Measurements from ENCODE around the gene ACSF2.
"Not testable (repeated sequence)": the region's sequence is repeated elsewhere in the genome, so short reads cannot be mapped to it uniquely, and the experiment has no call there.

ACSF2 gene

GRCh38 chr17:50397111-50397918, 28.7 kb upstream of the ACSF2 start, which contains the start of gene LRRC59:
TSS of gene LRRC59 (minus strand) at chr17:50397523. CDS start at chr17:50397317, 206 bp downstream.
- TF ChIP-seq CTCF (IDR thresholded peaks at IDR 0.05; ENCODE audit: low read depth, low read length): peak; percentile 79
- H3K4me3 ChIP-seq (ENCODE audit: low read depth, low read length): peak within 1 kb of the TSS; percentile 84

- H3K4me3 ChIP-seq (ENCODE audit: low read depth, low read length): peak overlapping the region; percentile 84; the same call in 1 of the 2 replicates
- TF ChIP-seq CTCF (IDR thresholded peaks at IDR 0.05; ENCODE audit: low read depth, low read length): no peak
Observed at GRCh38 chr17:50397919-50398285, 28.1 kb upstream of the ACSF2 start.

- H3K4me3 ChIP-seq (ENCODE audit: low read depth, low read length): not testable (repeated sequence)
Observed at GRCh38 chr17:50398672-50399071, 27.3 kb upstream of the ACSF2 start.

GRCh38 chr17:50399591-50399990, 26.4 kb upstream of the ACSF2 start:
- H3K4me3 ChIP-seq (ENCODE audit: low read depth, low read length): not testable (repeated sequence)

GRCh38 chr17:50405351-50405750, 20.7 kb upstream of the ACSF2 start:
- H3K4me3 ChIP-seq (ENCODE audit: low read depth, low read length): not testable (repeated sequence)

- no peak for TF ChIP-seq CTCF (IDR thresholded peaks at IDR 0.05; ENCODE audit: low read depth, low read length)
Observed at GRCh38 chr17:50406578-50406977, 19.4 kb upstream of the ACSF2 start.

GRCh38 chr17:50407921-50408320, 18.1 kb upstream of the ACSF2 start:
- no peak overlapping the region for H3K4me3 ChIP-seq (ENCODE audit: low read depth, low read length)
- no peak for TF ChIP-seq CTCF (IDR thresholded peaks at IDR 0.05; ENCODE audit: low read depth, low read length)

More at GRCh38 chr17:50406578-50406977, 19.4 kb upstream of the ACSF2 start:
- no peak overlapping the region for H3K4me3 ChIP-seq (ENCODE audit: low read depth, low read length)

GRCh38 chr17:50412188-50412732, 13.8 kb upstream of the ACSF2 start:
- no peak overlapping the region for H3K4me3 ChIP-seq (ENCODE audit: low read depth, low read length)
- no peak for TF ChIP-seq CTCF (IDR thresholded peaks at IDR 0.05; ENCODE audit: low read depth, low read length)

- no peak overlapping the region for H3K4me3 ChIP-seq (ENCODE audit: low read depth, low read length)
- no peak for TF ChIP-seq CTCF (IDR thresholded peaks at IDR 0.05; ENCODE audit: low read depth, low read length)
Observed at GRCh38 chr17:50414808-50415207, 11.2 kb upstream of the ACSF2 start.

GRCh38 chr17:50419577-50419976, 6.4 kb upstream of the ACSF2 start:
- not testable (repeated sequence) for H3K4me3 ChIP-seq (ENCODE audit: low read depth, low read length)
